Renal cortex interstitium (tissue), 11 donors: ENCODE data around the gene MIDN. TPM values are rescaled to one million over a fixed set of nuclear protein-coding genes. Genes with fewer than 3 reads are reported as not detected.

ENCODE experiments used
- DNase-seq, 11 donors: peaks; one replicate each; pipeline ENCODE4 v3.0.0-alpha.2; 2013; ENCODE audit warnings: low read depth in 9 of 11, low spot score in 4 of 11; ENCODE audit errors: extremely low read depth in 1 of 11
- polyA plus RNA-seq, 3 donors: library from polyadenylated mRNA; unstranded; fragments of 120-200 nt; gene quantifications; one replicate each; pipeline ENCODE4 v1.2.1, GENCODE V29; 2013; ENCODE audit not compliant: insufficient read length in 3 of 3

The MIDN gene
- polyA plus RNA-seq, 3 donors, result 42.1 to 70.7 (median 67.6) TPM

- DNase-seq, result no peak
Observed at GRCh38 chr19:1274081-1274851, 25.9 kb downstream of the MIDN start.

GRCh38 chr19:1274852-1275259 lies 26.5 kb downstream of the MIDN start:
- no peak for DNase-seq

- DNase-seq, result peak in 10 of 11 donors; percentile 87 to 95 (median 91)
Observed at GRCh38 chr19:1275260-1275975, 27.0 kb downstream of the MIDN start, which contains the start of gene FAM174C. FAM174C (plus strand) TSS chr19:1275530; CDS start chr19:1275550, 20 bp downstream.

GRCh38 chr19:1275976-1276627 lies 27.7 kb downstream of the MIDN start:
- no peak for DNase-seq

- DNase-seq, result no peak
Observed at GRCh38 chr19:1276628-1277022, 28.2 kb downstream of the MIDN start.

- no peak for DNase-seq
Observed at GRCh38 chr19:1277061-1277460, 28.7 kb downstream of the MIDN start.

GRCh38 chr19:1278074-1278473 lies 29.7 kb downstream of the MIDN start:
- no peak for DNase-seq

GRCh38 chr19:1278713-1279660 lies 30.6 kb downstream of the MIDN start:
- no peak for DNase-seq

- DNase-seq, result peak in 8 of 11 donors; percentile 60 to 88 (median 78)
Observed at GRCh38 chr19:1279782-1280341, 31.5 kb downstream of the MIDN start.

- no peak for DNase-seq
Observed at GRCh38 chr19:1280636-1281568, 32.5 kb downstream of the MIDN start.

GRCh38 chr19:1281569-1282287 lies 33.3 kb downstream of the MIDN start:
- no peak for DNase-seq

GRCh38 chr19:1282588-1283206 lies 34.3 kb downstream of the MIDN start:
- DNase-seq, result no peak

GRCh38 chr19:1283207-1283916 lies 35.0 kb downstream of the MIDN start:
- no peak for DNase-seq

- no peak for DNase-seq
Observed at GRCh38 chr19:1283917-1284292, 35.5 kb downstream of the MIDN start.

GRCh38 chr19:1284293-1284978 lies 36.1 kb downstream of the MIDN start:
- DNase-seq, result no peak
